CD14-positive monocyte (primary cell): ENCODE measurements around the gene FKBP1A. TPM values are rescaled to one million over a fixed set of nuclear protein-coding genes. Genes with fewer than 3 reads are reported as not detected.

Experiments used
- DNase-seq, 3 donors: peaks; one replicate each; pipeline ENCODE4 v3.0.0-alpha.2; 2011 to 2022
- H2AFZ ChIP-seq: 2 replicates; pipeline ENCODE4 v1.6.0; 2012; ENCODE audit warnings: mild to moderate bottlenecking, low read depth, low read length, inconsistent platforms; ENCODE audit not compliant: insufficient read depth, poor library complexity, severe bottlenecking
- H3K27ac ChIP-seq, 2 donors: 1 replicate in 1 of 2; 2 replicates in 1 of 2; pipeline ENCODE4 v1.5.1; 2012 to 2013; ENCODE audit warnings: low read length in 2 of 2, control low read depth in 1 of 2, inconsistent platforms in 1 of 2, low read depth in 1 of 2, mild to moderate bottlenecking in 1 of 2
- H3K27me3 ChIP-seq, 2 donors: one replicate each; pipeline versions ENCODE4 v1.6.0 to v1.6.1; 2011 to 2013; ENCODE audit warnings: low read length in 2 of 2; ENCODE audit not compliant: control insufficient read depth in 2 of 2, insufficient read depth in 2 of 2
- H3K36me3 ChIP-seq, 2 donors: replicated peaks in 1 of 2; 1 replicate in 1 of 2; 2 replicates in 1 of 2; pipeline versions ENCODE4 v1.5.1 to v1.6.1; 2012 to 2013; ENCODE audit warnings: low read length in 2 of 2, control low read depth in 1 of 2, inconsistent platforms in 1 of 2, mild to moderate bottlenecking in 1 of 2; ENCODE audit not compliant: insufficient read depth in 2 of 2, control insufficient read depth in 1 of 2
- H3K4me1 ChIP-seq, 2 donors: 1 replicate in 1 of 2; 2 replicates in 1 of 2; pipeline versions ENCODE4 v1.5.1 to v1.6.1; 2012 to 2013; ENCODE audit warnings: low read length in 2 of 2, control low read depth in 1 of 2, inconsistent platforms in 1 of 2, mild to moderate bottlenecking in 1 of 2, moderate library complexity in 1 of 2; ENCODE audit not compliant: insufficient read depth in 2 of 2, control insufficient read depth in 1 of 2
- H3K4me2 ChIP-seq: replicated peaks from 2 replicates; pipeline ENCODE3; 2012; ENCODE audit warnings: low read length, moderate library complexity, mild to moderate bottlenecking; ENCODE audit not compliant: poor library complexity, severe bottlenecking; ENCODE audit errors: extremely low read depth
- H3K4me3 ChIP-seq, 3 experiments: fragments of 200-600 bp in 1 of 3; sonication (generic) in 1 of 3; replicated peaks in 1 of 3; 1 replicate in 2 of 3; 2 replicates in 1 of 3; pipeline ENCODE4 v1.5.1; 2011 to 2013; ENCODE audit warnings: low read length in 3 of 3, mild to moderate bottlenecking in 3 of 3, control low read depth in 2 of 3, low read depth in 2 of 3, inconsistent platforms in 1 of 3, moderate library complexity in 1 of 3
- H3K79me2 ChIP-seq: 2 replicates; pipeline ENCODE4 v1.6.0; 2012; ENCODE audit warnings: mild to moderate bottlenecking, control low read depth, inconsistent platforms, low read length, moderate library complexity; ENCODE audit not compliant: insufficient read depth
- H3K9ac ChIP-seq: 2 replicates; pipeline ENCODE4 v1.6.0; 2017; ENCODE audit warnings: low read length, mild to moderate bottlenecking; ENCODE audit not compliant: insufficient read depth, poor library complexity, severe bottlenecking
- H3K9me3 ChIP-seq, 2 donors: replicated peaks in 1 of 2; 1 replicate in 1 of 2; 2 replicates in 1 of 2; pipeline versions ENCODE4 v1.5.1 to v1.6.1; 2012 to 2013; ENCODE audit warnings: low read length in 2 of 2, control low read depth in 1 of 2; ENCODE audit not compliant: control insufficient read depth in 1 of 2, insufficient read depth in 1 of 2
- H4K20me1 ChIP-seq: 2 replicates; pipeline ENCODE4 v1.6.0; 2012; ENCODE audit warnings: mild to moderate bottlenecking, low read length, control low read depth, moderate library complexity; ENCODE audit not compliant: insufficient read depth
- H3K27ac Mint-ChIP-seq, 7 donors: one replicate each; pipeline ENCODE4 v1.8.0; 2020; ENCODE audit warnings: mild to moderate bottlenecking in 7 of 7, mixed read lengths in 7 of 7, moderate library complexity in 6 of 7, inconsistent platforms in 2 of 7
- H3K27me3 Mint-ChIP-seq, 3 donors: one replicate each; pipeline ENCODE4 v1.8.0; 2021 to 2022; ENCODE audit warnings: low read depth in 3 of 3, mild to moderate bottlenecking in 3 of 3, mixed read lengths in 3 of 3, moderate library complexity in 3 of 3, inconsistent platforms in 1 of 3
- H3K36me3 Mint-ChIP-seq, 2 donors: one replicate each; pipeline ENCODE4 v1.8.0; 2020; ENCODE audit warnings: mixed read lengths in 2 of 2, inconsistent platforms in 1 of 2, mild to moderate bottlenecking in 1 of 2
- H3K4me1 Mint-ChIP-seq: one replicate; pipeline ENCODE4 v1.8.0; 2020; ENCODE audit warnings: mild to moderate bottlenecking, mixed read lengths
- H3K4me3 Mint-ChIP-seq, 2 donors: one replicate each; pipeline ENCODE4 v1.8.0; 2020; ENCODE audit warnings: mild to moderate bottlenecking in 2 of 2, mixed read lengths in 2 of 2, moderate library complexity in 1 of 2
- H3K9me3 Mint-ChIP-seq, 7 donors: one replicate each; pipeline ENCODE4 v1.8.0; 2020 to 2022; ENCODE audit warnings: mixed read lengths in 7 of 7, mild to moderate bottlenecking in 6 of 7, moderate library complexity in 6 of 7, inconsistent platforms in 2 of 7
- WGBS: methylation state at CpG from one replicate; pipeline ENCODE4 v1.1.5; 2013; ENCODE audit warnings: missing lambda C conversion rate; ENCODE audit not compliant: insufficient coverage; 5-methylcytosine and 5-hydroxymethylcytosine counted together
- intact Hi-C, 2 donors: fragments of 100-400 bp; cut with micrococcal nuclease; formaldehyde crosslinking; loops; one replicate each; pipeline versions ENCODE4 v1.15.0 to v1.15.1; 2023
- polyA plus RNA-seq, 3 donors: library from polyadenylated mRNA; depleted of rRNA in 1 of 3; unstranded in 2 of 3; stranded (reverse) in 1 of 3; fragments of 300-500 nt in 2 of 3; fragments of >200 nt in 1 of 3; fragmentation: Illumina TruSeq in 2 of 3; gene quantifications; 1 replicate in 2 of 3; 2 replicates in 1 of 3; pipeline ENCODE4 v1.2.3, GENCODE V29; 2012 to 2021
- TF ChIP-seq, protein P1 (sequence below): fragments of 200-600 bp; IDR thresholded peaks from one replicate; pipeline ENCODE4 v1.8.0; 2022; ENCODE audit warnings: antibody characterized with exemption, mild to moderate bottlenecking

Gene FKBP1A
- polyA plus RNA-seq, 3 donors, result 155 to 268 (median 194) TPM

DNA sequence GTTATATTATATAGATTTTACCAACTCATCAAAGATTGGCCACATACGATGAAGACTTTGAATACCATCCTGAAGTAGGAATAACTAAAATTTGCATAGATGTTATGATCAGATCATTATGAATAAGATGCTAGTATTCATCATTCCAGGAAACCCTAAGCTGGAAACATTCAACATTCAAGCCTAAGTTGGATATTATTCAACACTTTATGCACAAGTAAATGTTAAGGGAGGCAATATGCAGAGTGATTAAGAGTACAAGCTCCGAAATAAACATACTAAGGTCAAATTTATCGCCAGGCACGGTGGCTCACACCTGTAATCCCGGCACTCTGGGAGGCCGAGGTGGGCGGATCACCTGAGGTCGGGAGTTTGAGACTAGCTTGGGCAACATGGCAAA is 43.4 kb upstream of the FKBP1A start:
- Histone ChIP-seq H3K9me3 (no peaks in the 10 kb centered on the region), H3K79me2 (no peaks in the 10 kb centered on the region), H3K36me3 (peaks cover 16 to 23% of the 10 kb centered on the region in 2 donors), H3K27me3 (peaks cover 7 to 15% of the 10 kb centered on the region in 2 donors), H3K9ac (no peak overlapping the region), H4K20me1 (peaks cover 46% of the 10 kb centered on the region), H3K4me1 (peaks cover 21% of the 10 kb centered on the region in 2 donors), H3K4me2 (no peak overlapping the region), H2AFZ (no peak overlapping the region), H3K27ac (no peak overlapping the region), H3K4me3 (no peak overlapping the region)
- H3K4me3 Mint-ChIP-seq, result no peak overlapping the region
- 95% methylated on average over 3 of the region's 8 CpGs for WGBS
- no peak for DNase-seq
- peaks cover 23 to 38% of the 10 kb centered on the region in 2 donors for H3K36me3 Mint-ChIP-seq
- H3K27ac Mint-ChIP-seq, result no peak overlapping the region
- TF ChIP-seq, protein P1, sequence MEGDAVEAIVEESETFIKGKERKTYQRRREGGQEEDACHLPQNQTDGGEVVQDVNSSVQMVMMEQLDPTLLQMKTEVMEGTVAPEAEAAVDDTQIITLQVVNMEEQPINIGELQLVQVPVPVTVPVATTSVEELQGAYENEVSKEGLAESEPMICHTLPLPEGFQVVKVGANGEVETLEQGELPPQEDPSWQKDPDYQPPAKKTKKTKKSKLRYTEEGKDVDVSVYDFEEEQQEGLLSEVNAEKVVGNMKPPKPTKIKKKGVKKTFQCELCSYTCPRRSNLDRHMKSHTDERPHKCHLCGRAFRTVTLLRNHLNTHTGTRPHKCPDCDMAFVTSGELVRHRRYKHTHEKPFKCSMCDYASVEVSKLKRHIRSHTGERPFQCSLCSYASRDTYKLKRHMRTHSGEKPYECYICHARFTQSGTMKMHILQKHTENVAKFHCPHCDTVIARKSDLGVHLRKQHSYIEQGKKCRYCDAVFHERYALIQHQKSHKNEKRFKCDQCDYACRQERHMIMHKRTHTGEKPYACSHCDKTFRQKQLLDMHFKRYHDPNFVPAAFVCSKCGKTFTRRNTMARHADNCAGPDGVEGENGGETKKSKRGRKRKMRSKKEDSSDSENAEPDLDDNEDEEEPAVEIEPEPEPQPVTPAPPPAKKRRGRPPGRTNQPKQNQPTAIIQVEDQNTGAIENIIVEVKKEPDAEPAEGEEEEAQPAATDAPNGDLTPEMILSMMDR, result no peak
- peaks cover 32% of the 10 kb centered on the region for H3K4me1 Mint-ChIP-seq
- H3K27me3 Mint-ChIP-seq, result peaks cover 0 to 17% (median 15%) of the 10 kb centered on the region in 3 donors
- intact Hi-C loops, result loop anchor here (2.0 to 5.0 kb wide), 4 partner anchors 44 to 124 kb away; partner anchors contain the start of gene FKBP1A (in 1 of the 2)
- no peaks in the 10 kb centered on the region for H3K9me3 Mint-ChIP-seq

DNA sequence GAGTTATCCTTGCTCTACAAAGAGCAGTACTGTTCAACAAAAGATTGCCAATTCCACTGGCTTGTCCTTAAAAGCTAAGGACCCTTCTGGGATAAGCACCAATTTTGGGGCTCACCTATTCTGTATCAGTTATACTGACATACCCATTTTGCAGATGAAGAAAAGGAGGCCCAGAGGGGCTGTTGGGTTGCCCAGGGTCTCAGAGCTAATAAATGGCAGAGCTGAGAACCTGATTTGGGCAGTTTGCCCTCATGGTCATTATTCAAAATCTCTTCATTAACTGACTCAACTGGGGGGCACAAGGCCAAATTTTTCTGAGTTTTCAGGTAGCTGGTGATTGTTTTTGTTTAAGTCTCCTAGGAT is 42.5 kb upstream of the FKBP1A start:
- no peak overlapping the region for H2AFZ ChIP-seq
- H3K4me1 Mint-ChIP-seq, result peaks cover 32% of the 10 kb centered on the region
- intact Hi-C loops, result loop anchor here (2.0 to 5.0 kb wide), 4 partner anchors 43 to 123 kb away; partner anchors contain the start of gene FKBP1A (in 1 of the 2)

More for the DNA sequence above, 42.5 kb upstream of the FKBP1A start:
- DNase-seq, result no peak
- Histone ChIP-seq H3K36me3 (peaks cover 7 to 14% of the 10 kb centered on the region in 2 donors), H3K9ac (no peak overlapping the region), H4K20me1 (peaks cover 36% of the 10 kb centered on the region), H3K27ac (no peak overlapping the region), H3K4me3 (no peak overlapping the region), H3K9me3 (no peaks in the 10 kb centered on the region), H3K27me3 (peaks cover 13 to 20% of the 10 kb centered on the region in 2 donors), H3K4me2 (no peak overlapping the region), H3K4me1 (peaks cover 21% of the 10 kb centered on the region in 2 donors), H3K79me2 (no peaks in the 10 kb centered on the region)
- Mint-ChIP-seq H3K27me3 (peaks cover 0 to 17% (median 15%) of the 10 kb centered on the region in 3 donors), H3K9me3 (no peaks in the 10 kb centered on the region), H3K4me3 (no peak overlapping the region), H3K36me3 (peaks cover 13 to 33% of the 10 kb centered on the region in 2 donors), H3K27ac (peak overlapping the region in 6 of 7 donors; percentile 23 to 82 (median 65))
- TF ChIP-seq, protein P1, result no peak
